ENCODE measurements around the gene TTC5. TPM values are rescaled to one million over a fixed set of nuclear protein-coding genes. Genes with fewer than 3 reads are reported as not detected.

The TTC5 gene
- total RNA-seq, 1 experiment from 2014 or later, result 15.9 TPM

DNA sequence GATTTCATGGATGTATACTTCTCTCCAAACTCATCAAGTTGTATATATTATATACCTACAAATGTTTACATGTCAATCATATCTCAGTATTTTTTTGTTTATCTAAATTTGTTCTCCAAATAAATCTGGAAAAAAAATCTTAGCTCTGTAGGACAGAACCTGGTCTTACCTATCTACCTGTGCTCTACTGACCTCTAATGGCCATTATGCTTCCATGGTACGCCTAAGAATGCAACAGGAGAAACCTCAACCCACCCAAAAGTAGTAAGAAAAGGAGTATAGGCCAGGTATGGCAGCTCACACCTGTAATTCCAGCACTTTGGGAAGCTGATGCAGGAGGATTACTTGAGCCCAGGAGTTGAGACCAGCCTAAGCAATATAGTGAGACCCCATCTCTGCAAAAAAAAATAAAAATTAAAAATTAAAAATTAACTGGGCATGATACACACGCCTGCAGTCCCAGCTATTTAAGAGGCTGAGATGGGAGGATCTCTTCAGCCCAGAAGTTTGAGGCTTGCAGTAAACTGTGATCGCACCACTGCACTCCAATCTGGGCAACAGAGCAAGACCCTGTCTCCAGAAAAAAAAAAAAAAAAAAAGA lies 58.0 kb downstream of the TTC5 start:
- ChIA-PET POLR2A (no interaction called here), CTCF (interaction anchor here (0.6 to 0.7 kb wide), 2 partner anchors 40 to 45 kb away, joined by 5 to 6 read pairs; no protein-coding TSS in a partner anchor)
- no peak overlapping the region for H3K4me3 Mint-ChIP-seq
- no peaks in the 10 kb centered on the region; the same call in 1 of the 2 replicates for H3K27me3 Mint-ChIP-seq (ENCODE audit: low read depth)
- H3K27ac Mint-ChIP-seq, result no peak overlapping the region
- ATAC-seq (peak; percentile 83), DNase-seq (ENCODE audit: low spot score) (no peak)
- TF ChIP-seq TEAD4 (CRISPR knock-in tag; IDR thresholded peaks at IDR 0.05) (no peak), TP53 (CRISPR knock-in tag; IDR thresholded peaks at IDR 0.05) (no peak), JUN (CRISPR knock-in tag; IDR thresholded peaks at IDR 0.05) (no peak)
- TF ChIP-seq, protein P1, sequence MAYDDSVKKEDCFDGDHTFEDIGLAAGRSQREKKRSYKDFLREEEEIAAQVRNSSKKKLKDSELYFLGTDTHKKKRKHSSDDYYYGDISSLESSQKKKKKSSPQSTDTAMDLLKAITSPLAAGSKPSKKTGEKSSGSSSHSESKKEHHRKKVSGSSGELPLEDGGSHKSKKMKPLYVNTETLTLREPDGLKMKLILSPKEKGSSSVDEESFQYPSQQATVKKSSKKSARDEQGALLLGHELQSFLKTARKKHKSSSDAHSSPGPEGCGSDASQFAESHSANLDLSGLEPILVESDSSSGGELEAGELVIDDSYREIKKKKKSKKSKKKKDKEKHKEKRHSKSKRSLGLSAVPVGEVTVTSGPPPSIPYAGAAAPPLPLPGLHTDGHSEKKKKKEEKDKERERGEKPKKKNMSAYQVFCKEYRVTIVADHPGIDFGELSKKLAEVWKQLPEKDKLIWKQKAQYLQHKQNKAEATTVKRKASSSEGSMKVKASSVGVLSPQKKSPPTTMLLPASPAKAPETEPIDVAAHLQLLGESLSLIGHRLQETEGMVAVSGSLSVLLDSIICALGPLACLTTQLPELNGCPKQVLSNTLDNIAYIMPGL (CRISPR knock-in tag; IDR thresholded peaks at IDR 0.05), result no peak
- TF ChIP-seq, protein P2, sequence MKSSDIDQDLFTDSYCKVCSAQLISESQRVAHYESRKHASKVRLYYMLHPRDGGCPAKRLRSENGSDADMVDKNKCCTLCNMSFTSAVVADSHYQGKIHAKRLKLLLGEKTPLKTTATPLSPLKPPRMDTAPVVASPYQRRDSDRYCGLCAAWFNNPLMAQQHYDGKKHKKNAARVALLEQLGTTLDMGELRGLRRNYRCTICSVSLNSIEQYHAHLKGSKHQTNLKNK (CRISPR knock-in tag; IDR thresholded peaks at IDR 0.05), result no peak
- H3K4me1 Mint-ChIP-seq, result no peaks in the 10 kb centered on the region
- peaks cover 18% of the 10 kb centered on the region for H3K36me3 Mint-ChIP-seq
- peaks cover 62% of the 10 kb centered on the region for H3K9me3 Mint-ChIP-seq

Other genes with a start within 250 kb of the TTC5 start
- not detected in 3 replicates for gene OR4L1, start 245.9 kb downstream of the TTC5 start, total RNA-seq (2021)
- gene OR4K17, start 195.2 kb downstream of the TTC5 start, total RNA-seq (2021), result not detected in 3 replicates
- gene OR4N5, start 167.1 kb downstream of the TTC5 start, total RNA-seq (2021), result not detected in 3 replicates
- not detected in 3 replicates for gene OR11G2, start 115.1 kb downstream of the TTC5 start, total RNA-seq (2021)
- not detected in 3 replicates for gene OR11H6, start 82.2 kb downstream of the TTC5 start, total RNA-seq (2021)
- not detected in 3 replicates for gene OR11H7, start 77.0 kb downstream of the TTC5 start, total RNA-seq (2021)
- not detected in 3 replicates for gene OR11H4, start 66.7 kb downstream of the TTC5 start, total RNA-seq (2021)
- 149 to 155 TPM (median 151 TPM) in 3 replicates for gene CCNB1IP1, start 27.3 kb upstream of the TTC5 start, total RNA-seq (2021)
- gene PARP2, start 37.7 kb upstream of the TTC5 start, total RNA-seq (2021), result 34.5 to 37.1 TPM (median 36.8 TPM) in 3 replicates
- 16.0 to 19.4 TPM (median 18.8 TPM) in 3 replicates for gene TEP1, start 107.5 kb upstream of the TTC5 start, total RNA-seq (2021)
- 0.07 to 0.18 TPM (median 0.17 TPM) in 3 replicates for gene KLHL33, start 130.2 kb upstream of the TTC5 start, total RNA-seq (2021)
- 33.3 to 40.0 TPM (median 37.3 TPM) in 3 replicates for gene OSGEP, start 148.9 kb upstream of the TTC5 start, total RNA-seq (2021)
- 299 to 324 TPM (median 308 TPM) in 3 replicates for gene APEX1, start 149.3 kb upstream of the TTC5 start, total RNA-seq (2021)
- gene PIP4P1, start 155.5 kb upstream of the TTC5 start, total RNA-seq (2021), result 28.3 to 34.1 TPM (median 29.7 TPM) in 3 replicates
- gene PNP, start 163.5 kb upstream of the TTC5 start, total RNA-seq (2021), result 72.7 to 95.8 TPM (median 75.0 TPM) in 3 replicates
- 0.82 to 1.2 TPM (median 1.0 TPM) in 3 replicates for gene RNASE10, start 199.6 kb upstream of the TTC5 start, total RNA-seq (2021)

Measured in WTC11 (cell line).